Colonic mucosa (tissue), 4 donors: ENCODE data around the gene SLC39A13. TPM values are rescaled to one million over a fixed set of nuclear protein-coding genes. Genes with fewer than 3 reads are reported as not detected.

Experiments used
- DNase-seq: peaks from one replicate; pipeline ENCODE4 v3.0.0-alpha.2; 2020
- H3K27ac ChIP-seq: fragments of 200-600 bp; one replicate; pipeline ENCODE4 v1.8.0; 2021
- H3K27me3 ChIP-seq: fragments of 200-600 bp; one replicate; pipeline ENCODE4 v1.8.0; 2021
- H3K36me3 ChIP-seq: fragments of 200-600 bp; one replicate; pipeline ENCODE4 v1.8.0; 2021
- H3K4me1 ChIP-seq: fragments of 200-600 bp; one replicate; pipeline ENCODE4 v1.8.0; 2021; ENCODE audit warnings: mild to moderate bottlenecking
- H3K4me3 ChIP-seq: fragments of 200-600 bp; one replicate; pipeline ENCODE4 v1.8.0; 2021
- H3K9ac ChIP-seq, 2 donors: one replicate each; pipeline ENCODE4 v1.7.0; 2013; ENCODE audit warnings: control low read depth in 2 of 2, low read depth in 2 of 2, low read length in 2 of 2
- H3K9me3 ChIP-seq: fragments of 200-600 bp; one replicate; pipeline ENCODE4 v1.8.0; 2021
- intact Hi-C: fragments of 100-400 bp; cut with DNase I; formaldehyde crosslinking; loops from one replicate; pipeline ENCODE4 v1.14.1; 2022
- total RNA-seq, 2 donors: library from RNA; stranded (reverse); fragmentation: NEBNext Ultra II Directional in 1 of 2; extraction: Animal tissue kit (Norgen Biotek cat#: 25700) in 1 of 2; gene quantifications; one replicate each; pipeline ENCODE4 v1.2.1, GENCODE V29; 2021
- TF ChIP-seq, protein P1 (sequence below): fragments of 200-600 bp; IDR thresholded peaks from one replicate; pipeline ENCODE4 v1.8.0; 2022; ENCODE audit warnings: antibody characterized with exemption, mild to moderate bottlenecking
- donor health status: healthy.
- donor health status: DM: no; HTN: no; CAD: no.
- donor health status: DM: no; HTN: no; CAD: no.

Gene SLC39A13
- total RNA-seq, 2 donors from 2014 or later, result 14.3 to 18.6 TPM

DNA sequence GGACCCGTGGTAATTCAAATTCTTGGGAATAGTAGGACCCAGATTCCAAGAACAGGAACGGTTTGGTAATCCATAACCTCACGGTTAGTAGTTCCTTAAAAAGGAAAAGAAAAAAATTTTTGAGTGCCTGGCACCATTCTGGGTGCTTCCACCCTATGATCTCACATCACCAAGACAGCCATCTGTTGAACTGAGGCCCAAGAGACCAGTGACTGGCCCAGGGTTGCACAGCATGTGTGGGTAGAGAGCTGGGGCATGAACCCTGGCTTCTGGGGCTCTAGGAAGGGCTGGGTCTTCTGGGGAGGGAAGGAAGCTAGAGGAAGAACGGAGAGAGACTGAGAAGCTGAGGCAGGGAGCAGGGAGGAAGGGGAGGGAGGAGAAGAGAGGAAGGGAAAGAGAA, 25.3 kb upstream of the SLC39A13 start:
- no peak overlapping the region for H3K4me3 ChIP-seq
- H3K9ac ChIP-seq, result no peak overlapping the region
- no peak for DNase-seq
- H3K9me3 ChIP-seq, result no peaks in the 10 kb centered on the region
- no peaks in the 10 kb centered on the region for H3K27me3 ChIP-seq
- H3K4me1 ChIP-seq, result no peaks in the 10 kb centered on the region
- intact Hi-C loops, result no loop called here
- TF ChIP-seq, protein P1, sequence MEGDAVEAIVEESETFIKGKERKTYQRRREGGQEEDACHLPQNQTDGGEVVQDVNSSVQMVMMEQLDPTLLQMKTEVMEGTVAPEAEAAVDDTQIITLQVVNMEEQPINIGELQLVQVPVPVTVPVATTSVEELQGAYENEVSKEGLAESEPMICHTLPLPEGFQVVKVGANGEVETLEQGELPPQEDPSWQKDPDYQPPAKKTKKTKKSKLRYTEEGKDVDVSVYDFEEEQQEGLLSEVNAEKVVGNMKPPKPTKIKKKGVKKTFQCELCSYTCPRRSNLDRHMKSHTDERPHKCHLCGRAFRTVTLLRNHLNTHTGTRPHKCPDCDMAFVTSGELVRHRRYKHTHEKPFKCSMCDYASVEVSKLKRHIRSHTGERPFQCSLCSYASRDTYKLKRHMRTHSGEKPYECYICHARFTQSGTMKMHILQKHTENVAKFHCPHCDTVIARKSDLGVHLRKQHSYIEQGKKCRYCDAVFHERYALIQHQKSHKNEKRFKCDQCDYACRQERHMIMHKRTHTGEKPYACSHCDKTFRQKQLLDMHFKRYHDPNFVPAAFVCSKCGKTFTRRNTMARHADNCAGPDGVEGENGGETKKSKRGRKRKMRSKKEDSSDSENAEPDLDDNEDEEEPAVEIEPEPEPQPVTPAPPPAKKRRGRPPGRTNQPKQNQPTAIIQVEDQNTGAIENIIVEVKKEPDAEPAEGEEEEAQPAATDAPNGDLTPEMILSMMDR, result no peak
- H3K27ac ChIP-seq, result no peak overlapping the region
- H3K36me3 ChIP-seq, result no peaks in the 10 kb centered on the region

DNA sequence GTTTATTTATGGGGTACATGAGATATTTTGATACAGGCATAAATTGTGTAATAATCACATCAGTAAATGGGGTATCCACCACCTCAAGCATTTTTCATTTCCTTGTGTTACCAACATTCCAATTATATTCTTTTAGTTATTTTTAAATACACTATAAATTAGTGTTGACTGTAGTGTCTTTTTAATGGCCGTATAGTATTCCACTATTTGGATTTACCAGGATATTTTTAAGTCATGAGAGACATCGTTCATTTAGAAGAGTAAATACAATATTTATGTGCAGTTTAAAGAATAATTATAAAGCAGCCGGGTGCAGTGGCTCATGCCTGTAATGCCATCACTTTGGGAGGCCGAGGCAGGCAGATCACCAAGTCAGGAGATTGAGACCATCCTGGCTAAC, 23.9 kb upstream of the SLC39A13 start:
- no peak for DNase-seq
- no peaks in the 10 kb centered on the region for H3K4me1 ChIP-seq
- H3K27ac ChIP-seq, result no peak overlapping the region
- H3K27me3 ChIP-seq, result no peaks in the 10 kb centered on the region
- intact Hi-C loops, result no loop called here
- no peak overlapping the region for H3K9ac ChIP-seq
- H3K36me3 ChIP-seq, result no peaks in the 10 kb centered on the region
- H3K9me3 ChIP-seq, result no peaks in the 10 kb centered on the region
- no peak overlapping the region for H3K4me3 ChIP-seq
- TF ChIP-seq, protein P1, result no peak

DNA sequence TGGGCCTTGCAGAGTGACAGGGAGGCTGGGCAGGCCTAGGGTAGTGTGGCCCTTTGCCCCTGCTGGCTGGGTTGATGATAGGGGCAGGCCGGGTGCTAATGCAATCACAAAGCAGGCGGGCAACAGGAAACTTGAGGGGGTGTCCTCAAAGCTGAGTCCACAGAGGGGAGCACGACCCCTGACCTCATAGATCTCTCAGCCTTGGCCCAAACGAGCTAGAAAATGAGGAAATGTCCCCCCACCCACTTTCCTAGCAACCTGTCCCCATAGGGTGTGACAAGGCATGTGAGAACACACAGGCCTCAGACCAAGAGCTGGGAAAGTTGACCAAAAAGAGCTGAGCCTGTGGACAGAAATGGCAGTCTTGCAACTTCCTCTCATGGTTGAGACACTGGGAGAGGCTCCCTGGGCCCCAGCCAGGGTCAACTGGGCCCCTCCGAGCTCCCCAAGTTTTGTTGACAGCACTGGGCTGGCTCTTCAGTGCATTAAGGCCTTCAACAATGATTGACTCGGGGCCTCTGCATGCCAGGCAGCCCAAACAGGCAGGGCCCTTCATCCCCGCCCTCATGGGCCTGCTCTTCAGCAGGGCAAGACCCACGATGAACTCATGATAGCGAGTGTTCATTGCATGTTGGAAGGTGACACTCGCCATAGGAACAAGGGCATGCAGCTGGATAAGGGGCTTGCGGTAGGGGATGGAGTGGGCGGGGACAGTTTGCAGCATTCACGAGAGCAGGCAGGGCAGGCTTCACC, 20.3 kb upstream of the SLC39A13 start:
- DNase-seq, result no peak
- H3K9me3 ChIP-seq, result no peaks in the 10 kb centered on the region
- TF ChIP-seq, protein P1, result no peak
- no peak overlapping the region for H3K4me3 ChIP-seq
- no peak overlapping the region for H3K9ac ChIP-seq
- intact Hi-C loops, result no loop called here
- H3K4me1 ChIP-seq, result no peaks in the 10 kb centered on the region
- H3K27ac ChIP-seq, result peak overlapping the region; percentile 11
- H3K36me3 ChIP-seq, result no peaks in the 10 kb centered on the region
- H3K27me3 ChIP-seq, result no peaks in the 10 kb centered on the region

DNA sequence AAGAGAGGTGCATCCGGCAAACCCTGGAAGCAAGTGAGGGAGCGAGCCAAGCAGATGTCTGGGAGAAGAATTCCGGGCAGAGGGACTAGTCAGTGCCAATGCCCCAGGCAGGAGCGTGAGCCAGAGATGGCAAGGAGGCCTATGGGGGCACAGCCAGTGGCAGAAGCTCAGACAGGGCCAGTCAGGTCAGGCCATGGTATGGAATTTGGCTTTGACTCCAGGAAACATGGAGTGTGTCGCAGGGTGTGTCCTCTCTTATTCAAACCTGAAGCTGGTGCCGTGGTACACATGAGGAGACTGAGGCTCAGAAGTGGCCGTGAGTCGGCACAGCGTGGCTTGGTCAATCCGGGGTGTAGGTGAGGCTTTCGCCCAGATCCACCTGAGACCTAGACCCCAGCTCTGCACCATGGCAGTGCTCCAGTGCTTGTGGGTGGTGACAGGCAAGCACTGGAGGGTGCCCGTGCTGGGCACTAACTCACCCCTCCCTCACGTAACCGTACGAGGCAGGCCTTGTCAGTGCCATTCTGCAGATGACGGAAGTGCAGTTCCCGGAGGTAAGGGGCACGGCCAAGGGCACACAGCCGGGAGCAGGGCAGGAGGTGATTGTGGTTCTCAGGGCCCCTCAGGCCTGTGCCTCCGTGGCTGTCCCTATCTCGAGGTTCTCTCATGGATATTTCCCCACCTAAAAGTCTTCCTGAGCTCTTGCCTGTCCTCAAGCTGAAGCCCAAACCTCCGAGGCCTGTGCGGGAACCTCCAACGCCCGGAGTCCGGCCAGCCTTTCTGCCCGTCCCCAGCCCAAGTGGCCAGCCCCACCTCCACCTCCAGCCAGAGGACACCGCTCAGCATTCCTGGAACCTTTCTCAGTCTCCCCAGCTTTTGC, 19.5 kb upstream of the SLC39A13 start:
- H3K36me3 ChIP-seq, result no peaks in the 10 kb centered on the region
- TF ChIP-seq, protein P1, result no peak
- DNase-seq, result no peak
- H3K9me3 ChIP-seq, result no peaks in the 10 kb centered on the region
- peak overlapping the region; percentile 11 for H3K27ac ChIP-seq
- intact Hi-C loops, result no loop called here
- no peaks in the 10 kb centered on the region for H3K4me1 ChIP-seq
- H3K27me3 ChIP-seq, result no peaks in the 10 kb centered on the region
- no peak overlapping the region for H3K4me3 ChIP-seq
- H3K9ac ChIP-seq, result no peak overlapping the region

DNA sequence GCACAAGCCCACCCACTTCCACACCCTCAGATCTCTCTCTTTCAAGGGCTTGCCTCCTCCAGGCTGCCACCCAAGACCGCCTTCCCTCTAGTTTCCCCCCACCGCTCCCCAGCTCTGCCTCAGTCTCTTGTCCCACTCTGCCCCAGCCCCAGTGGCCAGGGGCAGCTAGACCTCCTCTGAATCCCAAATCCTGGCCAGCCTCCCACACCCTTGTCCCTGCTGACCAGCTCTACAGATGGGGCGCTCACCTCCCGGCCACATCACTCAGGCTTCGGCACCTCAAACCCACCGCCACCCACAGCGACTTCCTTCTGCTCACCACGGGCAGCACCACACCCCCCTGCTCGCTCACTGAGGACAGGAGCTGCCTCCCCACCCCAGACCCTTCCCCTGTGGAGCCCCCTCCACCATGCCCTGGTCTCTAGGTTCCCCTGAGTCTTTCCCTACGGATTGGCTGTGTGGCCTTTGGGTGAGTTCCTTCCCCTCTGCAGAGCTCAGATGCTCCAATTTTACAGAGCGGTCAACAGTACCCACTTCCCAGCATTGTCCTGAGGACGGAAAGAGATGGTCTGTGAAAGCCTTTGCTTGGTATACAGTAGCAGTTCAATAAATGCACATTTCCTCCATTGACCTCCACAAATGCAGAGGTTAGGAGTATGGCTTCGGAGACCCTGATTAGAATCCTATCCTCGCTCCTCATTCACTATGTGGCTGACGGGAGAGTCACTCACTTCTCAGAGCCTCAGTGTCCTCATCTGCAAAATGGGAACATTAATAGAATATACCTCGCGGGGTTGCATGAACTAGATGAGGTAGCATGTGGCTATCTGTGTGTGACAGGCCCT, 18.6 kb upstream of the SLC39A13 start:
- Histone ChIP-seq H3K27ac (no peak overlapping the region), H3K36me3 (no peaks in the 10 kb centered on the region), H3K9ac (no peak overlapping the region), H3K4me1 (no peaks in the 10 kb centered on the region), H3K4me3 (no peak overlapping the region), H3K9me3 (no peaks in the 10 kb centered on the region), H3K27me3 (no peaks in the 10 kb centered on the region)
- DNase-seq, result no peak
- intact Hi-C loops, result no loop called here
- TF ChIP-seq, protein P1, result no peak
